Calu3 (cell line): Measurements from ENCODE around the gene ABCB9. TPM values are rescaled to one million over a fixed set of nuclear protein-coding genes. Genes with fewer than 3 reads are reported as not detected.
A peak's percentile ranks its signal among the peaks of the same experiment; 100 is the strongest.

Source experiments
- BruUV-seq: library from RNA; stranded (reverse); fragments of 400-500 nt; replicated peaks from 2 replicates; lab custom pipeline; 2021; lab: Mats Ljungman, UMichigan
- CTCF ChIA-PET: fragments of 300-600 bp; sonication (Branson Sonifier 250); formaldehyde crosslinking; loops from one replicate; lab custom pipeline; 2022; ENCODE audit warnings: antibody characterized with exemption; lab: Charles Lee
- DNase-seq: peaks from one replicate; pipeline ENCODE4 v3.0.0; 2022
- H3K27ac Mint-ChIP-seq: one replicate; pipeline ENCODE4 v1.8.0; 2022; ENCODE audit warnings: mixed read lengths; ENCODE audit not compliant: unreplicated experiment
- H3K27me3 Mint-ChIP-seq: one replicate; pipeline ENCODE4 v1.8.0; 2022; ENCODE audit warnings: mixed read lengths; ENCODE audit not compliant: unreplicated experiment
- H3K36me3 Mint-ChIP-seq: one replicate; pipeline ENCODE4 v1.8.0; 2022; ENCODE audit warnings: mild to moderate bottlenecking, moderate library complexity, mixed read lengths; ENCODE audit not compliant: insufficient read depth, unreplicated experiment
- H3K4me1 Mint-ChIP-seq: one replicate; pipeline ENCODE4 v1.8.0; 2022; ENCODE audit warnings: mild to moderate bottlenecking, low read depth, mixed read lengths; ENCODE audit not compliant: unreplicated experiment
- H3K4me3 Mint-ChIP-seq: one replicate; pipeline ENCODE4 v1.8.0; 2022; ENCODE audit warnings: mild to moderate bottlenecking, low read depth, moderate library complexity, mixed read lengths; ENCODE audit not compliant: unreplicated experiment
- H3K9me3 Mint-ChIP-seq: one replicate; pipeline ENCODE4 v1.8.0; 2022; ENCODE audit warnings: low read depth, mixed read lengths; ENCODE audit not compliant: unreplicated experiment
- CTCF ChIP-seq: fragments of 200-600 bp; IDR thresholded peaks from one replicate; pipeline ENCODE4 v1.8.0; 2022; ENCODE audit warnings: antibody characterized with exemption; ENCODE audit not compliant: unreplicated experiment
- intact Hi-C: fragments of 100-400 bp; cut with micrococcal nuclease; formaldehyde crosslinking; loops from one replicate; pipeline ENCODE4 v1.10.0; 2022; ENCODE audit not compliant: unreplicated experiment
- total RNA-seq: library from RNA; stranded (reverse); gene quantifications from 2 replicates; pipeline ENCODE4 v1.2.3, GENCODE V29; 2022

Gene ABCB9
- total RNA-seq, 1 experiment from 2014 or later: 25.6 TPM

DNA sequence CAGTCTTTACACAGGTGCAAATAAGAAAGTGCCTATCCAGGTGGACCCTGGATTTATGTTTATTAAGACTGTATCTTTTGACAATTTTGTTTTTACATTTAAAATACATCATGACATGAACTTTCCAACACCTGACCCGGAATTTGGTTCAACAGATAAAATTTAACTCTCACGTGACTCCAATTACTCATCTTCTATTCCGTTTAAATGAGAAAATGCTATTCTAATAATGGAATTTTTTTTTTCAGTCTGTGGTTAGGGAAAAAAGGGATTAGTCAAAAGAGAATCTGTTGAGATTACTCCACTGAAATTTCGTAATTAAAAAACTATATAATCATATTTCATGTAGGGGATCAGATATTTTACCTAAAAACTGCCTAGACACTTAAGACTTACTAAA, 81.4 kb downstream of the ABCB9 start:
- H3K4me3 Mint-ChIP-seq: peak overlapping the region; percentile 24
- peaks cover 84% of the 10 kb centered on the region for H3K4me1 Mint-ChIP-seq

GRCh38 chr12:122884091-122884826, 82.0 kb downstream of the ABCB9 start:
- intact Hi-C loops: loop anchor here (10.0 kb wide), 1 partner anchor 351 kb away; the partner anchor contains the start of genes MPHOSPH9 and MTRFR
- H3K27ac Mint-ChIP-seq: peak overlapping the region; percentile 64

More for the DNA sequence above, 81.4 kb downstream of the ABCB9 start:
- intact Hi-C loops: loop anchor here (10.0 kb wide), 1 partner anchor 350 kb away; the partner anchor contains the start of genes MPHOSPH9 and MTRFR
- no peak for TF ChIP-seq CTCF
- Mint-ChIP-seq H3K9me3 (no peaks in the 10 kb centered on the region), H3K36me3 (peaks cover 70% of the 10 kb centered on the region), H3K27ac (peak overlapping the region; percentile 64), H3K27me3 (no peaks in the 10 kb centered on the region)
- CTCF ChIA-PET: interaction anchor here (0.7 to 1.1 kb wide), 2 partner anchors 49 to 81 kb away, joined by 3 to 9 read pairs; partner anchors contain the start of gene ABCB9
- no TSS peak for BruUV-seq
- no peak for DNase-seq

DNA sequence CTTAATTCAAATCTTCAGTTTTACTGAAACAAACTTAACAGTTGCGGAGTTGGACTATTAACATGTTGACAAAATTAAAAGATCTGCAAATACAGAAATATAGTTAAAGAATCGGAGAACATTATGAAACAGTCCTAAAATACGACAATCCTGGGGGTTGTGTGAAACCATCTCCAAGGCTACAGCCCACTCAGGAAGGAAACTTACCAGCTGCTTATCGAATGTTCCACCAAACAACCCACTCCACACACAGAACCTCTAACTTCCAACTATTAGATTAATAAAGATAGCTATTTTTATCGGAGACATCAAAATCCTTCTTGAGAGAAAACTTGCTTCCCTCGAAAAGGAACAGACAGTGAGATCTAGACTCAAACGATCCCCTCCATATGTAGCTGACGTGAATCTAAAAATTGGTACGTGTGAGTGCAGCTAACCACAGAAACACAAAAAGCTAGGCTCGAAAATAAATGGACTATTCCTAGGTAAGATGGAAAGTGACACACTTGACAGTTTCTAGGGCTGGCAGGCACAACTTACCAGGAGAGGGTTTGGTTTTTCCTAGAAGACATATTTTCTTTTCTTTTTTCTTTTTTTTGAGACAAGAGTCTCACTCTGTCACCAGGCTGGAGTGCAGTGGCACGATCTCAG, 83.2 kb downstream of the ABCB9 start:
- no TSS peak for BruUV-seq
- no peaks in the 10 kb centered on the region for H3K27me3 Mint-ChIP-seq
- peaks cover 67% of the 10 kb centered on the region for H3K36me3 Mint-ChIP-seq
- no peak for TF ChIP-seq CTCF
- intact Hi-C loops: loop anchor here (10.0 kb wide), 1 partner anchor 352 kb away; the partner anchor contains the start of genes MPHOSPH9 and MTRFR
- CTCF ChIA-PET: interaction anchor here (0.6 to 0.7 kb wide), 2 partner anchors 64 to 690 kb away, joined by 3 read pairs; no protein-coding TSS in a partner anchor
- peaks cover 74% of the 10 kb centered on the region for H3K4me1 Mint-ChIP-seq
- no peak for DNase-seq
- peak overlapping the region; percentile 64 for H3K27ac Mint-ChIP-seq
- no peak overlapping the region for H3K4me3 Mint-ChIP-seq
- H3K9me3 Mint-ChIP-seq: no peaks in the 10 kb centered on the region

More at GRCh38 chr12:122884091-122884826, 82.0 kb downstream of the ABCB9 start:
- CTCF ChIA-PET: interaction anchor here (1.1 kb wide), 1 partner anchor 82 kb away, joined by 9 read pairs; the partner anchor contains the start of gene ABCB9
- no peak for DNase-seq
- Mint-ChIP-seq H3K4me1 (peaks cover 84% of the 10 kb centered on the region), H3K27me3 (no peaks in the 10 kb centered on the region), H3K4me3 (peak overlapping the region; percentile 24), H3K36me3 (peaks cover 70% of the 10 kb centered on the region), H3K9me3 (no peaks in the 10 kb centered on the region)
- BruUV-seq: no TSS peak
- no peak for TF ChIP-seq CTCF

GRCh38 chr12:122880668-122881067, 85.6 kb downstream of the ABCB9 start:
- Mint-ChIP-seq H3K4me3 (peak overlapping the region; percentile 5), H3K27me3 (no peaks in the 10 kb centered on the region), H3K4me1 (peaks cover 70% of the 10 kb centered on the region), H3K36me3 (peaks cover 75% of the 10 kb centered on the region), H3K9me3 (no peaks in the 10 kb centered on the region), H3K27ac (peak overlapping the region; percentile 9)
- CTCF ChIA-PET: interaction anchor here (1.0 to 1.6 kb wide), 3 partner anchors 8 to 66 kb away, joined by 3 to 6 read pairs (median 4); no protein-coding TSS in a partner anchor
- intact Hi-C loops: loop anchor here (10.0 kb wide), 1 partner anchor 354 kb away; the partner anchor contains the start of genes MPHOSPH9 and MTRFR
- TF ChIP-seq CTCF: no peak
- no TSS peak for BruUV-seq
- peak; percentile 51 for DNase-seq
